ENCODE data around the gene SPG11.
A peak's percentile ranks its signal among the peaks of the same experiment; 100 is the strongest.

SPG11 gene

DNA sequence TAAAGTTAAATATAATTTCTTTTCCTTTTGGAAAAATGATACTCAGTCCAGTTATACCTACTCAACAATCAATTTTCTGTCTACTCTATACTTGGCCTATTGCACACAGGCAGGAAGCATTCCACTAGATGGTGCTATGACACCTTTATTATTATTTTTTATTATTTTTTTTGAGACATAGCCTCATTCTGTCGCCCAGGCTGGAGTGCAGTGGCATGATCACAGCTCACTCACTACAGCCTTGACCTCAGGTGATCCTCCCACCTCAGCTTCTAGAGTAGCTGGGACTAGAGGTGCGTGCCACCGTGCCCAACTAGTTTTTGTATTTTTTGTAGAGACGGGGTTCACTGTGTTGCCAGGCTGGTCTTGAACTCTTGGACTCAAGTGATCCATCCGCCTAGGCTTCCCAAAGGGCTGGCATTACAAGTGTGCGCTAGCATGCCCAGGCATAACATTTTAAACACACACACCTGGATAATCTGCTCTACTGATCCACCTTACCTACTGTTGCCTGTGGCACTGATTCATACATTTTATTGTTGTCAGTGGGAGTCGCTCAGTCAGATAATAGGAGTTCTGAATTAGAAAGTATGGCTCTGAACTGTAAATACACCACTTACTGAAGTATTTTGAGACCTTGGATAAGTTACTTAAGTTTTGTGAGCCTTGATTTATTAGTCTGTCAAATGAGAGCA is 70.3 kb downstream of the SPG11 start:
- no peak for TF ChIP-seq ZFX (IDR thresholded peaks at IDR 0.05; ENCODE audit: borderline replicate concordance)
- TF ChIP-seq, protein P1, sequence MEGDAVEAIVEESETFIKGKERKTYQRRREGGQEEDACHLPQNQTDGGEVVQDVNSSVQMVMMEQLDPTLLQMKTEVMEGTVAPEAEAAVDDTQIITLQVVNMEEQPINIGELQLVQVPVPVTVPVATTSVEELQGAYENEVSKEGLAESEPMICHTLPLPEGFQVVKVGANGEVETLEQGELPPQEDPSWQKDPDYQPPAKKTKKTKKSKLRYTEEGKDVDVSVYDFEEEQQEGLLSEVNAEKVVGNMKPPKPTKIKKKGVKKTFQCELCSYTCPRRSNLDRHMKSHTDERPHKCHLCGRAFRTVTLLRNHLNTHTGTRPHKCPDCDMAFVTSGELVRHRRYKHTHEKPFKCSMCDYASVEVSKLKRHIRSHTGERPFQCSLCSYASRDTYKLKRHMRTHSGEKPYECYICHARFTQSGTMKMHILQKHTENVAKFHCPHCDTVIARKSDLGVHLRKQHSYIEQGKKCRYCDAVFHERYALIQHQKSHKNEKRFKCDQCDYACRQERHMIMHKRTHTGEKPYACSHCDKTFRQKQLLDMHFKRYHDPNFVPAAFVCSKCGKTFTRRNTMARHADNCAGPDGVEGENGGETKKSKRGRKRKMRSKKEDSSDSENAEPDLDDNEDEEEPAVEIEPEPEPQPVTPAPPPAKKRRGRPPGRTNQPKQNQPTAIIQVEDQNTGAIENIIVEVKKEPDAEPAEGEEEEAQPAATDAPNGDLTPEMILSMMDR (IDR thresholded peaks at IDR 0.05) = peak; percentile 44
- H3K27ac ChIP-seq = no peak overlapping the region

GRCh38 chr15:44591326-44591725 is 72.1 kb downstream of the SPG11 start:
- TF ChIP-seq ZFX (IDR thresholded peaks at IDR 0.05; ENCODE audit: borderline replicate concordance) = no peak
- TF ChIP-seq, protein P1 (IDR thresholded peaks at IDR 0.05) = no peak
- peak overlapping the region; percentile 60 for H3K27ac ChIP-seq

- H3K27ac ChIP-seq = no peak overlapping the region
- TF ChIP-seq, protein P1 (IDR thresholded peaks at IDR 0.05) = no peak
- no peak for TF ChIP-seq ZFX (IDR thresholded peaks at IDR 0.05; ENCODE audit: borderline replicate concordance)
Measured at GRCh38 chr15:44588541-44588940, 74.9 kb downstream of the SPG11 start.

- no peak overlapping the region for H3K27ac ChIP-seq
- no peak for TF ChIP-seq ZFX (IDR thresholded peaks at IDR 0.05; ENCODE audit: borderline replicate concordance)
- TF ChIP-seq, protein P1 (IDR thresholded peaks at IDR 0.05) = no peak
Measured at GRCh38 chr15:44585633-44586032, 77.8 kb downstream of the SPG11 start.

- no peak overlapping the region for H3K27ac ChIP-seq
- TF ChIP-seq, protein P1 (IDR thresholded peaks at IDR 0.05) = peak; percentile 80
- no peak for TF ChIP-seq ZFX (IDR thresholded peaks at IDR 0.05; ENCODE audit: borderline replicate concordance)
Measured at GRCh38 chr15:44584162-44584749, 79.2 kb downstream of the SPG11 start.

DNA sequence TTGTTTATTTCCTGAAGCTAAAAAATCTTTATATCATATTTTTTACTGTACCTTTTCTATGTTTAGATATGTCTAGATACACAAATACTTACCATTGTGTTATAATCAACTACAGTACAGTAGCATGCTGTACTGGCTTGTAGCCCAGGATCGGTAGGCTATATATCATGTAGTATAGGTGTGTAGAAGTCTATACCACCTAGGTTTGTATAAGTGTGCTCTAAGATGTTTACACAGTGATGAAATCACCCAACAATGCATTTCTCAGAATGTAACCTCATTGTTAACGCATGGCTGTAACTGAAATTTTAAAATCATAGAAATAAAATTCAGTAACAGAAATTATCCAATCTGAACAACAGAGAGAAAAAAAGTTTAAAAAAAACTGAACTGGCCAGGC is 83.4 kb downstream of the SPG11 start:
- TF ChIP-seq, protein P1 (IDR thresholded peaks at IDR 0.05) = no peak
- TF ChIP-seq ZFX (IDR thresholded peaks at IDR 0.05; ENCODE audit: borderline replicate concordance) = no peak
- no peak overlapping the region for H3K27ac ChIP-seq

DNA sequence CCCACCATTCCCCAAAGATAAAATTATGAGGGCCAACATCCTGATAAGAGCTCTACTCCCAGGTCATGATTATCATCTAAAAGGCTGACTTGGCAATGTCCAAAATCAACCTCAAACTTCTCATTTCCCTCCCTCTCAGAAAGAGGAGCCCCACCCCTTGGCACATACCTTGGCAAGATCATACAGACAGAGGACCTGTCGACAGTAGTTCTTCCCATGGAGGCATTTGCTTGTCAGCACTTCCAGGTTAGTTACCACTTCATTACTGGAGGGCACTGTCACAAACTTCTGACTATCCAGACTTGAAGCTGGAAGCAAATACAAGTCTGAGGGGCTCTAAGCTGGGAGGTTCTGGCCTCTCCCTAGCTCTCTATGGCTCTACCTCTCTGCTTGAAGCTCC is 88.7 kb downstream of the SPG11 start:
- TF ChIP-seq, protein P1 (IDR thresholded peaks at IDR 0.05) = no peak
- TF ChIP-seq ZFX (IDR thresholded peaks at IDR 0.05; ENCODE audit: borderline replicate concordance) = no peak
- no peak overlapping the region for H3K27ac ChIP-seq
